HCT116 (cell line): ENCODE results near the gene ARMH1.

Experiments
- POLR2AphosphoS5 ChIP-seq: IDR thresholded peaks from 2 replicates; pipeline ENCODE4 v1.6.1; 2011; ENCODE audit warnings: mild to moderate bottlenecking, low read depth, low read length, moderate library complexity
- TF ChIP-seq, protein P1 (sequence below), 3 experiments: fragments of 200-600 bp in 1 of 3; sonication (generic) in 1 of 3; IDR thresholded peaks in 2 of 3; conservative IDR thresholded peaks in 1 of 3; 2 replicates each; pipeline ENCODE4 v1.5.1; 2012 to 2017; ENCODE audit warnings: low read depth in 2 of 3, low read length in 2 of 3, antibody characterized with exemption in 1 of 3, borderline replicate concordance in 1 of 3, control low read depth in 1 of 3, mild to moderate bottlenecking in 1 of 3, mixed read lengths in 1 of 3, mixed run types in 1 of 3, moderate library complexity in 1 of 3; ENCODE audit not compliant: insufficient read depth in 1 of 3
- TF ChIP-seq, protein P2 (sequence below): IDR thresholded peaks from 2 replicates; pipeline ENCODE4 v1.6.1; 2012

DNA sequence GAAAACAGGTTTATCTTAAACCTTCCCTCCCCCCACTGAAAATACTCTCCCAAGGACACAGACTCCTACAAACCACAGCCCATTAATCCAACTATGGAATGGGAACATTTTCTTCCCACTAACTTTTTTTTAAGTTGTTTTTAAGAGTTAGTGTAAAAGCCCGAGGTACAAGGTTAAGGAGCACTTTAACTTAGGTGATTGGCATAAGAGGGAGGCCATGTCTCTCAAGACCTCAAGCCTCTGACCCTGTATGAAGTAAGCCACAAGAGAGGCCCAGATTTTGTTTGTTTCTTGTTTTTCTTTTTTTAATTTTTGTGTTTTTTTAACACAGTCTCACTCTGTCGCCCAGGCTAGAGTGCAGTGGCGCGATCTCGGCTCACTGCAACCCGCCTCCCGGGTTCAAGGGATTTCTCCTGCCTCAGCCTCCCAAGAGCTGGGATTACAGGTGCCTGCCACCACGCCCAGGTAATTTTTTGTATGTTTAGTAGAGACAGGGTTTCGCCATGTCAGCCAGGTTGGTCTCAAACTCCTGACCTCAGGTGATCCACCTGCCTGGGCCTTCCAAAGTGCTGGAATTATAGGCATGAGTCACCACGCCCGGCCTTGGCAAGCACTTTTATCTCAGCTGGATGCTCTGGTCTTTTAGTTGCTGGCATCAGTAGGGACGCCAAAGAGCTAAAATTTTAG is 14.4 kb downstream of the ARMH1 start:
- TF ChIP-seq POLR2AphosphoS5: no peak; the same call in 1 of the 2 replicates
- TF ChIP-seq, protein P1, sequence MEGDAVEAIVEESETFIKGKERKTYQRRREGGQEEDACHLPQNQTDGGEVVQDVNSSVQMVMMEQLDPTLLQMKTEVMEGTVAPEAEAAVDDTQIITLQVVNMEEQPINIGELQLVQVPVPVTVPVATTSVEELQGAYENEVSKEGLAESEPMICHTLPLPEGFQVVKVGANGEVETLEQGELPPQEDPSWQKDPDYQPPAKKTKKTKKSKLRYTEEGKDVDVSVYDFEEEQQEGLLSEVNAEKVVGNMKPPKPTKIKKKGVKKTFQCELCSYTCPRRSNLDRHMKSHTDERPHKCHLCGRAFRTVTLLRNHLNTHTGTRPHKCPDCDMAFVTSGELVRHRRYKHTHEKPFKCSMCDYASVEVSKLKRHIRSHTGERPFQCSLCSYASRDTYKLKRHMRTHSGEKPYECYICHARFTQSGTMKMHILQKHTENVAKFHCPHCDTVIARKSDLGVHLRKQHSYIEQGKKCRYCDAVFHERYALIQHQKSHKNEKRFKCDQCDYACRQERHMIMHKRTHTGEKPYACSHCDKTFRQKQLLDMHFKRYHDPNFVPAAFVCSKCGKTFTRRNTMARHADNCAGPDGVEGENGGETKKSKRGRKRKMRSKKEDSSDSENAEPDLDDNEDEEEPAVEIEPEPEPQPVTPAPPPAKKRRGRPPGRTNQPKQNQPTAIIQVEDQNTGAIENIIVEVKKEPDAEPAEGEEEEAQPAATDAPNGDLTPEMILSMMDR (IDR thresholded peaks at IDR 0.05 in 2 of 3, conservative IDR thresholded peaks at IDR 0.05 in 1 of 3; ENCODE audit: borderline replicate concordance in 1 of 3, insufficient read depth in 1 of 3, low read depth in 2 of 3, low read length in 2 of 3): no peak
- TF ChIP-seq, protein P2, sequence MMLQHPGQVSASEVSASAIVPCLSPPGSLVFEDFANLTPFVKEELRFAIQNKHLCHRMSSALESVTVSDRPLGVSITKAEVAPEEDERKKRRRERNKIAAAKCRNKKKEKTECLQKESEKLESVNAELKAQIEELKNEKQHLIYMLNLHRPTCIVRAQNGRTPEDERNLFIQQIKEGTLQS: no peak
